Activated CD8-positive, alpha-beta memory T cell treated with anti-CD3 and anti-CD28 coated beads, Interleukin-2, amount 10 ng/mL, durations not matched to agents 7 days and 5 days (primary cell): ENCODE data around the gene ADAMTSL1. TPM values are rescaled to one million over a fixed set of nuclear protein-coding genes. Genes with fewer than 3 reads are reported as not detected.

Experiments used
- ATAC-seq: fragments of 150-1000 bp; cut with Tn5 transposase; one replicate; pipeline ENCODE4 v1.10.0; 2021; ENCODE audit warnings: moderate library complexity
- CTCF ChIA-PET: fragments of 350-600 bp; sonication (Branson Sonifier 250); formaldehyde crosslinking; loops from one replicate; lab custom pipeline; 2021; ENCODE audit warnings: antibody characterized with exemption; lab: Charles Lee
- DNase-seq: peaks from one replicate; pipeline ENCODE4 v3.0.0-alpha.2; 2020
- H3K27ac Mint-ChIP-seq: one replicate; pipeline ENCODE4 v1.8.0; 2021; ENCODE audit warnings: mild to moderate bottlenecking, mixed read lengths
- H3K27me3 Mint-ChIP-seq: one replicate; pipeline ENCODE4 v1.8.0; 2021; ENCODE audit warnings: mixed read lengths
- H3K36me3 Mint-ChIP-seq: one replicate; pipeline ENCODE4 v1.8.0; 2021; ENCODE audit warnings: mild to moderate bottlenecking, mixed read lengths
- H3K4me1 Mint-ChIP-seq: one replicate; pipeline ENCODE4 v1.8.0; 2021; ENCODE audit warnings: mixed read lengths
- H3K4me3 Mint-ChIP-seq: one replicate; pipeline ENCODE4 v1.8.0; 2021; ENCODE audit warnings: mild to moderate bottlenecking, moderate library complexity, mixed read lengths
- H3K9me3 Mint-ChIP-seq: one replicate; pipeline ENCODE4 v1.8.0; 2022; ENCODE audit warnings: low read depth, mixed read lengths
- total RNA-seq, 2 experiments: library from RNA; stranded (reverse); gene quantifications; one replicate each; pipeline ENCODE4 v1.2.3, GENCODE V29; 2021

Gene ADAMTSL1, protein sequence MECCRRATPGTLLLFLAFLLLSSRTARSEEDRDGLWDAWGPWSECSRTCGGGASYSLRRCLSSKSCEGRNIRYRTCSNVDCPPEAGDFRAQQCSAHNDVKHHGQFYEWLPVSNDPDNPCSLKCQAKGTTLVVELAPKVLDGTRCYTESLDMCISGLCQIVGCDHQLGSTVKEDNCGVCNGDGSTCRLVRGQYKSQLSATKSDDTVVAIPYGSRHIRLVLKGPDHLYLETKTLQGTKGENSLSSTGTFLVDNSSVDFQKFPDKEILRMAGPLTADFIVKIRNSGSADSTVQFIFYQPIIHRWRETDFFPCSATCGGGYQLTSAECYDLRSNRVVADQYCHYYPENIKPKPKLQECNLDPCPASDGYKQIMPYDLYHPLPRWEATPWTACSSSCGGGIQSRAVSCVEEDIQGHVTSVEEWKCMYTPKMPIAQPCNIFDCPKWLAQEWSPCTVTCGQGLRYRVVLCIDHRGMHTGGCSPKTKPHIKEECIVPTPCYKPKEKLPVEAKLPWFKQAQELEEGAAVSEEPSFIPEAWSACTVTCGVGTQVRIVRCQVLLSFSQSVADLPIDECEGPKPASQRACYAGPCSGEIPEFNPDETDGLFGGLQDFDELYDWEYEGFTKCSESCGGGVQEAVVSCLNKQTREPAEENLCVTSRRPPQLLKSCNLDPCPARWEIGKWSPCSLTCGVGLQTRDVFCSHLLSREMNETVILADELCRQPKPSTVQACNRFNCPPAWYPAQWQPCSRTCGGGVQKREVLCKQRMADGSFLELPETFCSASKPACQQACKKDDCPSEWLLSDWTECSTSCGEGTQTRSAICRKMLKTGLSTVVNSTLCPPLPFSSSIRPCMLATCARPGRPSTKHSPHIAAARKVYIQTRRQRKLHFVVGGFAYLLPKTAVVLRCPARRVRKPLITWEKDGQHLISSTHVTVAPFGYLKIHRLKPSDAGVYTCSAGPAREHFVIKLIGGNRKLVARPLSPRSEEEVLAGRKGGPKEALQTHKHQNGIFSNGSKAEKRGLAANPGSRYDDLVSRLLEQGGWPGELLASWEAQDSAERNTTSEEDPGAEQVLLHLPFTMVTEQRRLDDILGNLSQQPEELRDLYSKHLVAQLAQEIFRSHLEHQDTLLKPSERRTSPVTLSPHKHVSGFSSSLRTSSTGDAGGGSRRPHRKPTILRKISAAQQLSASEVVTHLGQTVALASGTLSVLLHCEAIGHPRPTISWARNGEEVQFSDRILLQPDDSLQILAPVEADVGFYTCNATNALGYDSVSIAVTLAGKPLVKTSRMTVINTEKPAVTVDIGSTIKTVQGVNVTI (N-terminal part only)
- total RNA-seq: not detected

DNA sequence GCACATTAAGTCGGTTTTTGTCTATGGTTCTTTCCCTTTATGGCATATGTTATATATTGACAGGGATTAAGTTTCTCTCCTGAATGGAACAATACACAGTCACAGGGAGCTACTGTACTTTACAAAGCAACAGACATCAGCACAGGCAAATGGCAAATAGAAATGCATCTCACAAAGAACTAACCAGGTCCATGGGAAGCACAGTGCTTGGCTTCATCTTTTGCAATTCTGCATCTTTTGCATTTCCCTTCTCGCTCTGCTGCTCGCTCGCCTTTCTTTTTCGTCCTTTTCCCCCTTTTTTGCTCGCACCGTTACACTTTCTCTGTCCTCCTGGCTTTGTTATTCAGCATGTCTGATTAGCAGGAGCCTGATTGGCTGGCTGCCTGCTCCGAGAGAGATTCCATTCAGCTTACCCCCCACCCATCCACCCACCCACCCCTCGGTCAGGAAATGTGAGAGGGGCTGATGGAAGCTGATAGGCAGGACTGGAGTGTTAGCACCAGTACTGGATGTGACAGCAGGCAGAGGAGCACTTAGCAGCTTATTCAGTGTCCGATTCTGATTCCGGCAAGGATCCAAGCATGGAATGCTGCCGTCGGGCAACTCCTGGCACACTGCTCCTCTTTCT lies at the start of gene ADAMTSL1:
Gene ADAMTSL1 (plus strand): TSS at position 502 of the 628 bp plus-strand sequence. CDS start 80 bp downstream, at position 582.
- no peak for DNase-seq
- Mint-ChIP-seq H3K9me3 (no peaks in the 10 kb centered on the region), H3K36me3 (no peaks in the 10 kb centered on the region), H3K27me3 (peaks cover 14% of the 10 kb centered on the region), H3K4me1 (no peaks in the 10 kb centered on the region), H3K4me3 (no peak within 1 kb of the TSS), H3K27ac (no peak within 1 kb of the TSS)
- ATAC-seq: no peak
- CTCF ChIA-PET: no interaction called here

- DNase-seq (no peak), ATAC-seq (no peak)
- CTCF ChIA-PET: interaction anchor here (1.4 kb wide), 1 partner anchor 8 kb away, joined by 4 read pairs; no protein-coding TSS in a partner anchor
- H3K4me3 Mint-ChIP-seq: no peak overlapping the region
- no peaks in the 10 kb centered on the region for H3K4me1 Mint-ChIP-seq
- H3K36me3 Mint-ChIP-seq: no peaks in the 10 kb centered on the region
- no peak overlapping the region for H3K27ac Mint-ChIP-seq
- no peaks in the 10 kb centered on the region for H3K9me3 Mint-ChIP-seq
- H3K27me3 Mint-ChIP-seq: no peaks in the 10 kb centered on the region
These were observed 46.3 kb upstream of the ADAMTSL1 start for GRCh38 chr9:18427691-18428090.

DNA sequence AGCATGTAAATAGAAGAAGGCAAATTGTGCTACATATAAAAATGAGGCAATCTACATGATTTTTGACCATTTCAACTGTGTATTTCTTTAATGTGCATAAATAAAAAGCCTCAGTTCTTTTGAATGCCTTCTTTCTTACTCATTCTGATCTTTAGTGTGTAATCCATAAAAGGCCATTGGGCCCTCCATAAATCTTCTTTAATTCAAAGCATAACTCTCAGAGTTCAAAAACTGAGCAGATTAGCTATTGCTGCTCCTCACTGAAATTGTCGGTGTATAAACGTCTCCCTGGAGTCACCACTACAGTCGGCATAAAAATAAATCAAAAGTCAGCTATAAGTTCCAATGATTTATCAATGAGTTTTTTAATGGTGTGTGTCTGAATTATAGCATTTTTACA lies 45.3 kb upstream of the ADAMTSL1 start:
- Mint-ChIP-seq H3K4me3 (no peak overlapping the region), H3K9me3 (no peaks in the 10 kb centered on the region), H3K27ac (no peak overlapping the region), H3K36me3 (no peaks in the 10 kb centered on the region), H3K4me1 (no peaks in the 10 kb centered on the region), H3K27me3 (no peaks in the 10 kb centered on the region)
- CTCF ChIA-PET: no interaction called here
- no peak for DNase-seq
- no peak for ATAC-seq

GRCh38 chr9:18429070-18429469 lies 44.9 kb upstream of the ADAMTSL1 start:
- no peak overlapping the region for H3K27ac Mint-ChIP-seq
- no peaks in the 10 kb centered on the region for H3K4me1 Mint-ChIP-seq
- H3K4me3 Mint-ChIP-seq: no peak overlapping the region
- no peaks in the 10 kb centered on the region for H3K9me3 Mint-ChIP-seq
- no peaks in the 10 kb centered on the region for H3K27me3 Mint-ChIP-seq
- CTCF ChIA-PET: no interaction called here
- DNase-seq (no peak), ATAC-seq (no peak)
- no peaks in the 10 kb centered on the region for H3K36me3 Mint-ChIP-seq

GRCh38 chr9:18433620-18434019 lies 40.3 kb upstream of the ADAMTSL1 start:
- no peaks in the 10 kb centered on the region for H3K9me3 Mint-ChIP-seq
- ATAC-seq: no peak
- CTCF ChIA-PET: no interaction called here

DNA sequence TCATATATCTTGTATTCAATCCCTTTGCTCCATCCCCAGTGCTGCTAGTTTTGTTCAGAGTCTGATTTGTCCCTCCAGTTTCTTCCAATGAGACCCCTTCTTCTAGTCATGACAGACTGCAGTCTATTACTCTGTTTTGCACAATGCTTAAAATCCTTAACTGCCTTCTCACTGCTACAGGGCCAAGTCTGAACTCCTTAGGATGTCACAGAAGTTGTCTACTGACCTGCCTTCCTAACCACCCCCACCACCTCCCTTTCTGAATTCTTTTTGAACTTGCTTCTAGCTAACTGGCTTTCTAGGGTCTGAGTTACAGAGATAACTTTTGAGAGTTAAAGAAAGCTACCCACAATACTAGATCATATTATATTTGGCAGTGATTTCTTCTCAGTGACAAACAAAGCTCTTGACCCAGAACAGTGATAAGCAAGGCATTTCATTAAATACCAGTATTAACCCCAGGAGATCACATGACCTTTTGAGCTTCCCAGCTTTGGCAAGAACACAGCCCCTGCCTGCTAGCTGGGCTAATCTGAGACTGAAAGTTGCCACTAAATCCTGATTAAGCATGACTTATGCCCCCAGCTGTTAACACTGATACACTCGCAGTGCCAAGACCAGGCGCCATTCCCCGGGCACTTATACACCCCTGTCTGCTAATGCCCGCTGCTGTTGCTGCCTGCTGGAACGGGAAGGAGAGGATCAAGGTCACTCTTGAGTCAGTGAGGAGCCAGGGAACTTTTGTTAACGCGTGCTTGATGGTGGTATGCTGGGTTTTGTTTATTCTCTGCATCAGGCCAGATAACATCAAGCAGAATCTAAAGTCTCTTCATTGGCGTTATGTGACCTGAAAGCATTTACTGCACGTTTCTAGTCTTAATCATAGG lies 36.4 kb upstream of the ADAMTSL1 start:
- Mint-ChIP-seq H3K9me3 (no peaks in the 10 kb centered on the region), H3K4me3 (no peak overlapping the region), H3K4me1 (no peaks in the 10 kb centered on the region), H3K27ac (no peak overlapping the region), H3K36me3 (no peaks in the 10 kb centered on the region), H3K27me3 (peaks cover 21% of the 10 kb centered on the region)
- ATAC-seq: no peak
- CTCF ChIA-PET: interaction anchor here (1.9 kb wide), 1 partner anchor 182 kb away, joined by 7 read pairs; no protein-coding TSS in a partner anchor
- no peak for DNase-seq

More at GRCh38 chr9:18433620-18434019, 40.3 kb upstream of the ADAMTSL1 start:
- Mint-ChIP-seq H3K36me3 (no peaks in the 10 kb centered on the region), H3K27me3 (peaks cover 14% of the 10 kb centered on the region), H3K4me3 (no peak overlapping the region), H3K4me1 (no peaks in the 10 kb centered on the region), H3K27ac (no peak overlapping the region)
- no peak for DNase-seq

DNA sequence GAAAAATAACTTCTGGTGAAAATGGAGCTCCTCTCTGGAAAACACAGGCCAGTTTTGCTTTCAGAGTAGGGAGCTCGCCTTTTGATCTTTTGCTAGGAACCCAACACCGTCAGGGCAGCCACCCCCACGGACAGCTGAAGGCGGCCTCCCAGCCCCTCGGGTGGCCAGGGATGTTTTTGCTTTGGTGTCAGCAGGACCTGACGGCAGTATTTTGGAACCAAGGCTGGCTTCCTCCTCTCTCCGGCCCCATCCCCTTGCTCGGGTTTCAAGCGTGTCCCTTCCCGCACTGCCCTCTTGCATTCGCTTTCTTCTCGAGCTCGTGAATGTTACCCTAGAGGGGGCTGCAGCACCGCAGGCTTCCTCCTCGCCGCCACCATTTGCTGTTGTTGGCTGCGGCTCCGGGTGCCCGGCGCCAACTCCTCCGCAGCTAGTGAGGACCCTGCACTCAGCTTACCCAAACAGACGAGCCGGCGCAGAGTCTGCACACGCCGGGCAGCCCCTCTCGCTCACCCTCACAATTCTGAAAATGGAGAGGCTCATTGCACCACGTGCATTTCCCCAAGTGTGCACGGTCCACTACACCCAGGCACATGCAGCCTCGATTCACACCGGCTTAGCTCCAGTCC lies 35.5 kb upstream of the ADAMTSL1 start:
- Mint-ChIP-seq H3K27ac (no peak overlapping the region), H3K27me3 (peaks cover 21% of the 10 kb centered on the region), H3K4me1 (no peaks in the 10 kb centered on the region), H3K9me3 (no peaks in the 10 kb centered on the region), H3K36me3 (no peaks in the 10 kb centered on the region), H3K4me3 (no peak overlapping the region)
- CTCF ChIA-PET: interaction anchor here (1.9 kb wide), 1 partner anchor 183 kb away, joined by 7 read pairs; no protein-coding TSS in a partner anchor
- no peak for DNase-seq
- ATAC-seq: no peak

DNA sequence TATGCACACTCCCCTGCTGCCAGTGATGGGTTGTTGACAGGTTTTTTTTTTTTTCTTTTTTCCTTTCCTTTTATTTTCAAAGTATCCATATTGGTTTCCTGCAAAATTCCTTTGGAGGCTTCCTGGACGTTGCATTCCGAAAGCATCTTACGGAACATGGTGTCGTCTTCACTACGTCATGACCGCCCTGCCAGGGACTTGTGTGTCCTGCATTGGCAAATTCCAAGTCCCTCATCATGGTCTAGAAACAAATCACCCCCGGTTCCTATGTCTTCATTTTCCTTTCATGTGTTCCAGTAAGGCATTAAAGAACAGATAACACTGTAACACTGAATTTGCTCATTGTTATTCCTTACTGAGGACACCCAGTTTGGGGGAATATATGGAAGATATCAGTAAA lies 35.0 kb upstream of the ADAMTSL1 start:
- H3K27ac Mint-ChIP-seq: no peak overlapping the region
- CTCF ChIA-PET: interaction anchor here (1.9 kb wide), 1 partner anchor 183 kb away, joined by 7 read pairs; no protein-coding TSS in a partner anchor
- H3K4me1 Mint-ChIP-seq: no peaks in the 10 kb centered on the region
- no peak for ATAC-seq
- H3K36me3 Mint-ChIP-seq: no peaks in the 10 kb centered on the region
- no peaks in the 10 kb centered on the region for H3K9me3 Mint-ChIP-seq
- DNase-seq: no peak
- H3K4me3 Mint-ChIP-seq: no peak overlapping the region
- peaks cover 21% of the 10 kb centered on the region for H3K27me3 Mint-ChIP-seq

DNA sequence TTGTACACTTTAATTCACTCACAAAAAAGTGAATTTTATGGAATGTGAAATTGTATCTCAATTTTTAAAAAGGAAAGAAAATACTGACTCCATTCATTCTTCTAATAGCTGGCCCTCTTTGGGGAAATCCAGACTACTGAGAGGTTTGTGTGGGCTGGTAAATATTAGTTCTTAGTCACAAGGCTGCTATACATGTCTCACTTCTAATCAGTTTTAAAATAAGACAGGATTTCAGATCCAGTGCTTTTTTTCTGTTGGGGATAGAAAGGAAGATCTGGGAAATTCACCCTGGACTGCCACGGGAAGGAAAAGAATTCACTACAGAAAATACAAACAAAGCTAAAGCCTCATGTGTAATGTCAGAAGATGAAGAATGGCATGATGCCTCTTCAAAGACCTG lies 32.7 kb upstream of the ADAMTSL1 start:
- no peaks in the 10 kb centered on the region for H3K9me3 Mint-ChIP-seq
- no peaks in the 10 kb centered on the region for H3K4me1 Mint-ChIP-seq
- CTCF ChIA-PET: interaction anchor here (2.0 to 3.1 kb wide), 2 partner anchors 11 to 187 kb away, joined by 6 to 24 read pairs; no protein-coding TSS in a partner anchor

GRCh38 chr9:18442629-18443491 lies 31.1 kb upstream of the ADAMTSL1 start:
- DNase-seq: peak; percentile 60

More for the DNA sequence above, 32.7 kb upstream of the ADAMTSL1 start:
- no peak for DNase-seq
- ATAC-seq: no peak
- peaks cover 21% of the 10 kb centered on the region for H3K27me3 Mint-ChIP-seq
- no peaks in the 10 kb centered on the region for H3K36me3 Mint-ChIP-seq
- no peak overlapping the region for H3K27ac Mint-ChIP-seq
- no peak overlapping the region for H3K4me3 Mint-ChIP-seq

More at GRCh38 chr9:18442629-18443491, 31.1 kb upstream of the ADAMTSL1 start:
- CTCF ChIA-PET: interaction anchor here (0.8 to 3.1 kb wide), 10 partner anchors 9 to 732 kb away, joined by 3 to 24 read pairs (median 3); no protein-coding TSS in a partner anchor
- H3K9me3 Mint-ChIP-seq: no peaks in the 10 kb centered on the region
- no peaks in the 10 kb centered on the region for H3K36me3 Mint-ChIP-seq
- peak; percentile 74 for ATAC-seq
- H3K4me1 Mint-ChIP-seq: no peaks in the 10 kb centered on the region
- no peak overlapping the region for H3K4me3 Mint-ChIP-seq
- no peak overlapping the region for H3K27ac Mint-ChIP-seq
- peaks cover 15% of the 10 kb centered on the region for H3K27me3 Mint-ChIP-seq
